PC-9 (cell line): ENCODE measurements around the gene ROBO1.

Source experiments
- CTCF ChIP-seq: fragments of 200-600 bp; sonication (generic); conservative IDR thresholded peaks from 2 replicates; pipeline ENCODE4 v1.6.1; 2017; ENCODE audit warnings: mixed run types, antibody characterized with exemption, mild to moderate bottlenecking, moderate library complexity
- EZH2 ChIP-seq: fragments of 200-600 bp; sonication (generic); IDR thresholded peaks from 2 replicates; pipeline ENCODE4 v1.8.0; 2017; ENCODE audit warnings: antibody characterized with exemption, low read depth

- TF ChIP-seq CTCF (no peak), EZH2 (no peak)
Measured at GRCh38 chr3:79184251-79184650, 583.5 kb downstream of the ROBO1 start.
